Myocyte (in vitro differentiated cells): ENCODE measurements around the gene SLC35F4. TPM values are rescaled to one million over a fixed set of nuclear protein-coding genes. Genes with fewer than 3 reads are reported as not detected.
A peak's percentile ranks its signal among the peaks of the same experiment; 100 is the strongest.

Source experiments
- DNase-seq: peaks from one replicate; pipeline ENCODE4 v3.0.0-alpha.2; 2012; ENCODE audit warnings: low read depth
- total RNA-seq: library from RNA; depleted of rRNA; stranded (reverse); fragments of >200 nt; gene quantifications from 2 replicates; pipeline ENCODE4 v1.2.3, GENCODE V29; 2014

Gene SLC35F4
- total RNA-seq, 1 donor from 2014 or later, result not detected

- DNase-seq, result no peak
These were observed 17.1 kb downstream of the SLC35F4 start for GRCh38 chr14:57848786-57849185.

DNA sequence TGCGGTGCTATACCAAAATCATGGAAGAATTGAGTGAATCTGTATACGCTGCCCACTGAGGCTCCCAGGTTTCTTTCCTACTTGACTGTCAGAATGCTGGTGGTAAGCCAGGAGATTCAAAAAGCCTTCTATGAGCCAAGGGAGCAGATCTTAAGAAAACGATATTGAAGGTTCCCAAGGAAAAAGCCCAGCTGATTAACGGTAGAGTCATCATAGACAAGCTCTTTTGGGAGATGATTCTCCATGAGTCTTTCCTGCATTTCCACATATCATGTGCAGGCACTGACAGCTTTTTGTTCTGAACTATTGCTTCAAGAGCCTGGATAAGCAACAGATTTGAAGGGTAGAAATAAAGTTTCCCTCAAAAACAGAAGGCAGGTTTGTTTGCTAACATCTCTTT lies 17.5 kb downstream of the SLC35F4 start:
- DNase-seq, result no peak

- DNase-seq, result no peak
These were observed 18.2 kb downstream of the SLC35F4 start for GRCh38 chr14:57847706-57848105.

- no peak for DNase-seq
These were observed 18.8 kb downstream of the SLC35F4 start for GRCh38 chr14:57847096-57847495.

- no peak for DNase-seq
These were observed 19.3 kb downstream of the SLC35F4 start for GRCh38 chr14:57846596-57846995.

DNA sequence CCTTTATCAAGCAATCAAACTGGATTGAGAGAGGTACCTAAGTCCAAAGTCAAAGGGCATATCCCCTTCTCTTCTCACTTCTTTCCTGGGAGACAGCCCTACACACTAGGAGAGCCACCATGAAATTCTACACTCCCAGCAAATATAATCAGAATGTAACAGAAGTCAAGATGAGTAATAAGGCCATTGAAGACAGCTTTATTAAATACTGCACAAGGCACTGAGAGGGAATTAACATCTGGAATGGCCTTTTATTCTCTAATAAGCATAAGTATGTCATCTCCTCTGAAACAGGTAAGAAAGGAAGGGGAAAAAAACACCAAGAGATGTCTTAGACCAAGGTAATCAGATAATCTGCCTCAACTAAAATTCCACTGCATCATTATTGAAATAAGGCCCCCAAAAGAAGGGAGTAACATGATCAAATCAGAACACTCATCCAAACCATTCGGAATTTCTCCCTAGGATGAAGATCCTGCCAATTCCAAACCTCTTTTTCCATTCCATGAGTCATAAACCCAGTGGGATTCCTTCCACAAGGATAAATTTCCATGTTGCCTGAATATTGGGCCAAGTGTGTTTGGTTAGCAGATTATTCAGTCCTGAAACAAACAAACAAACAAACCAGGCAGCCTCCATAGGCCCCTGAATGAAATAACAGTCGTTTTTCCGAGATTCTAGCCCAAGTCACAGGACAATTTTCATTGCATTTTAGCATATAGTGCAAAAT lies 19.9 kb downstream of the SLC35F4 start:
- DNase-seq, result no peak

- no peak for DNase-seq
These were observed 20.6 kb downstream of the SLC35F4 start for GRCh38 chr14:57845316-57845715.

GRCh38 chr14:57837267-57837666 lies 28.6 kb downstream of the SLC35F4 start:
- DNase-seq, result no peak

- no peak for DNase-seq
These were observed 30.1 kb downstream of the SLC35F4 start for GRCh38 chr14:57835766-57836165.

GRCh38 chr14:57834961-57835360 lies 30.9 kb downstream of the SLC35F4 start:
- DNase-seq, result no peak

DNA sequence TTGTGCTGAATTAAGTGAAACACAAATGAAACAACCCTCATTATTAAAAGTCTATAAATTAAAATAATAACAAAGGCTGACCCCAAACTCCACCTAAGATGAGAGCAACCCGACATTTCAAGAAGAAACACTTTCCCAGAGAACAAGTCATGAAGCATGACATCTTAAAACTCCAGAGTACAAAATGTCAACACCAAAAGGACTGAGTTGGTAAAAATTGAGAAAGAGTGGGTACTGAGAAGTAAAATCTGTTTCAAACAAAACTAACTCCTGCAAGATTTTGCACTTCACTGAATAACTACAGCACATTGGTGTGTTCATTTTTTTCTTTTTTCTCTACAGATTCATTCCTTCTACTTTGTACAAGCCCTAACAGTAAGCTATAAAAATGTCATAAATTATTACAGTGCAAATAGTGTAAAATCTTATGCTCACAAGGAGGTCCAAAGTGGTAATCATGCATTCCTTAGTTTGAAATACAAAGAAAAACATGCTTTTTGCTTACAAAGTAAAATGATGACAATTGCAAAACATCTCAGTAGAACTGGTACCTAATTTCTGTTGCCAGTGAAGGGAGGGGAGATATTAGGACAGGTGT lies 31.8 kb downstream of the SLC35F4 start:
- no peak for DNase-seq

GRCh38 chr14:57833323-57833722 lies 32.6 kb downstream of the SLC35F4 start:
- peak; percentile 40 for DNase-seq

- no peak for DNase-seq
These were observed 33.9 kb downstream of the SLC35F4 start for GRCh38 chr14:57831981-57832380.

DNA sequence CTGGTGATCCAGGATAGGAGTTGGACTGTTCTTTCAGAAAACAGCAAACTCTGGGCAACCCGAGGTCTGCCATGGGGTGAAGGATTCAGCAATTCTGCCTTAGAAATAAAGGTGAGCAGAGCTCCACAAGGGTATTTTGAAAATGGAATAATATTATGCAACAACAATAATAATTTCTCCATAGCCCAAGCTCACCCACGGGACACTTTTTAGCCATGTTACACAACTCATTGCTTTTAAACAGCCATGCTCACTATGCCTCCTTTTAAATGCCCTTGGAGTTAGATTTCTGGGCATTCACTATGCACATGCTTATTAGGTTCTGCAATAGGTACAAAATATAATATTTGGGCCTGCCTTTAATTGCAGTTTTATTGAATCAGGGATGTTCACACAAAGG lies 37.2 kb downstream of the SLC35F4 start:
- DNase-seq, result no peak

DNA sequence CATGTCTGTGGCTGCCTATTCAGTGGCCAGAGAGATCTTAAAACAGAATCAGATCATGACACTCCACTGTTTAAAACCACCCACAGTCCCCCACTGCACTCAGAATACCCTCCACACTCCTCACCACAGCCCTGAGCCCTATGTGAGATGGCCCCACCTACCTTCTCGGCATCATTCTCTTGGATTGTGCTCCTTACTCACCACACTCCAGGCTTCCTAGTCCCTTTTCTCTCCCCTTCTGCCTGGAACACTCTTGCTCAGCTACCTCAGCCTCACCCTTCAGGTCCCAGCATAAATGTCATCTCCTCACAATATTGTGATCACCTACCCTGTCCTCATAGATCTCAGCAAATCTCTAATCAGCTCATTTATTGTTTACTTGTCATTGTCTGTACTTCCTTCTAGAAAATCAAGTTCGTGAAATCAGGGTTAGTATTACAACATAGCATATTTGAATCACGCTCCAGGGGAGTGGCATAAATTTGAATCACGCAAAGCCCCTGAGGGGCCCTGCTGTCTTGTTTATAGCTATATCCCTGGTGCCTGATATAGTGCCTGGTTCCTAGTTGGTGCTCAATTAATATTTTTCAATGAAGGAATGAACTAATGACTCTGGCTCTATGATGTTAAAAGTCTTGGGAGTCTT lies 42.8 kb downstream of the SLC35F4 start:
- DNase-seq, result no peak

DNA sequence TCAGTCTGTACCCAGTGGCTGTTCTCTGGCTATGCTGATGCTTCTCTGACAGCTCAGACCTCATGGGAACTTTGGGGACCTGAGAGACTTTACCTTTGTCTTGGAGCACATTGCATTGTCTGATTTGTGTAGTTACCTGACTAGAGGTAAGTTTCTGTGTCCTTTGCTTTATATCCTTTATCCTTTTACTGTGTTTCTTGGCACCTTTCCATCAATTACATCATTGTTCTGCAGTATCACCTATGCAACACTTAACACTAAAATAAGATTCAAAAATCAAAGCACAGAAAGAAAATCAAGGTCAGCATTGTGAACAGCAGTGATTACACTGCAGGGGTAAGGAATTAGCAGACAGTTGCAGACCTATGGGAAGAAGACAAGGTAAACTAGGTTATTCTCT lies 43.8 kb downstream of the SLC35F4 start:
- DNase-seq, result no peak

DNA sequence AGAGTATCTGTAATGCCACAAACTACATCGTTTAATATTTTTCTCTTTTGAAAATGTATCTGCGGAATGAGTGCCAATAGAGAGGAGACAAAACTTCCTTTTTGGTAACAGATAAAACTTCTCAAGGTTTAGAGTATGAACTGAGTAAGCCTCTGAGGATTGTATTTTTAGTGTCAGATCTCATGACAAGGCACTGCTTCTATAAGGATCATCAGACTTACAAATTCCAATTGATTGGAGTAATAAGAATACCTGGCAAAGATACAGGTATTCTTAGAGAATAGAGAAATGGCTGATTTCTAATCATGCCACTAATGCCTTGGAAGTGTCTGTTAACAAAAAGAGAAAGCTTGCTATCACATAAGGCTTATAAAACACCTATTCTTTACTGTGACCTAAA lies 45.3 kb downstream of the SLC35F4 start:
- DNase-seq, result no peak

DNA sequence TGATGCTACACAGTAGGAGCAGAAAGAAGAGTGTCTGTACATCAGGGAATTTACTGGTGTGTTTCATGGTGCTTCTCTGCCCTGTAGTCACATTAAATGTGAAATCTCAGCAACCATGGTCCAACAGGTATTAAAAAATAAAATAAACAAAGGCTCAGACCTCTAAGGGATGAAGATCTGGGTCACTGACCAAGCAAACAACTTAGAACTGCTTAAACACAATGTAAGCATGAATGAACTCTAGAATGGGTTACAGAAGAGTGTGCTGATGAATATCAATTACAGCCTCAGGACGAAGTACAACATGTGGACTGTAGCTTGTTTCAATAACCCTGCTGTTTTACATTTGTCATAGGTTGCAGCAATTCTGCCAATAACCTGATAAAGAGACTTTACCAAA lies 47.4 kb downstream of the SLC35F4 start:
- no peak for DNase-seq

DNA sequence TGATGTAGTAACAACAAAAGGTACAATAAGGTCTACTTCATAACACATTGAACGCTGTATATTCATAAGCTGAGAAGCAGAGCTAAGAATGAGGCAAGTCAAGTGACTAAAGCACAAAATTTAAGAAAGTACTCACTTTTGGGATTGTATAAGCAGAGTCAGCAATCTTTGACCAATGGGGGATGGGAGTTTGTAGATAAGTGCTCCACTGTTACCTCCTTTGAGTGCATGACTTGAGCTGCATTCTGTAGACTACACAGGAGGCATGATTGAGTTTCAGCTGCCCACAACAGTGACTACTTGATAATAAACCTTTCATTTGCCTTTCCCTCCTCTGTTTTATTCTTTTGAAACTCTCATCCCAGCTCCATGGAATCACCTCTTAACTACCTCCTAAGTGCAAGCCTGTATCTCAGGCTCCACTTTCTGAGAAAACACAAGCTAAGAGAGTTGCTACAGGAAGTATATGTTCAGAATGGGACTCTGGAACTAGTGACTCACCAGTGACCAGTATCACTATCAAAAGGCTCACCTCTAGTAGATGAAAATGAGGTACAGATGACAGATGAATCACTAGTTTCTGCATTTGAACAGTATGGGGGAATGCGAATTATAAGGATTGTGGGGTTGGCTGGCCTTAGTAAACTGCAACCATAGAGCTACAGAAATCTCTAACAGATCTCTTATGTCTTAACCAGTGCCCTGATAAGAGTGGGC lies 49.2 kb downstream of the SLC35F4 start:
- DNase-seq, result no peak

DNA sequence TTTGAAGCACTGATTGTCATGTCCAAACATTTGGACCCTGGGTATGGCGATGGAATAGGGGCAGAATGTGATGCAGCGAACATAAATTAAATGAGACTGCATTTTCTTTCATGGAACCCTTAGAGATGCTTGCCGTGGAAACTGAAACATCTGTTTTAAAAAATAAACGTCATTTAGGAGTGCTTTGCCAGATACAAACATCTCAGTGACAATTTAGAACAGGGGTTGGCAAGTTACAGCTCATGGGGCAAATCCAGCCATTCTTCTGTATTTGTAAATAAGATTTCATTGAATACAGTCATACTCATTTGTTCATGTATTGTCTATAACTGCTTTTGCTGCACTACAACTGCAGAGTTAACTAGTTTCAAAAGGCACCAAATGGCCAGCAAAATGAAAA lies 51.2 kb downstream of the SLC35F4 start:
- DNase-seq, result no peak

- DNase-seq, result no peak
These were observed 53.2 kb downstream of the SLC35F4 start for GRCh38 chr14:57812741-57813140.

DNA sequence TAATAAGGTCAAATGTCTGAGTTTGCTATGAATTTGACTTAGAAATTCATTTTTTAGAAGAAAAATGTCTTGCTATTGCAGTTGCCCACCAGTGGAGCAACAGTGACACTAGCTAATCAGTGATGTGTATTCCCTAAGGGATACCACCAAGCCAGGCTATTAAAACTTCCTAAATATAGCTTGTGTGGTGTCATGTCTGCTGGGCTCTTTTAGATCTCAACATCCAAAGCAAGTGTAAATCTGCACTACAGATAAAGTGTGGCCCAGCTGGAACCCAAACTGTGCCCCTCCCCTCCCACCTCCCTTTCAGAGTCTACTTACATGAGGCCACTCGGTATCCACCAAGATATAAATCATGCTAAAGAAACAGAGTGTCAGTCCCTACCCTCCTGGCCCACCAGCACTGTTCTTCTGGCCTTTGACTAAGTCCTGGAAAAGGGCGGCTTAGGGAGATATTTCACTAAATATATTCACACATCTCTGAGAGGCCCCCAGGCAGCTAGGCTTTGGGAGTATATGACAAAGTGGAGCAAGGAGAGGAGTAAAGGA lies 53.8 kb downstream of the SLC35F4 start:
- no peak for DNase-seq
